T-cell (primary cell): ENCODE data around the gene LAIR1. TPM values are rescaled to one million over a fixed set of nuclear protein-coding genes. Genes with fewer than 3 reads are reported as not detected.

Experiments
- ATAC-seq, 4 experiments: fragments of 200-7000 bp in 3 of 4; fragments of 150-1000 bp in 1 of 4; cut with Tn5 transposase; replicated peaks in 1 of 4; 1 replicate in 3 of 4; 2 replicates in 1 of 4; pipeline ENCODE4 v1.10.0; 2021; ENCODE audit warnings: moderate library complexity in 3 of 4, mild to moderate bottlenecking in 2 of 4, moderate number of reproducible peaks in 1 of 4
- CTCF ChIA-PET, 2 donors: fragments of 300-600 bp; sonication (Branson Sonifier 250); formaldehyde crosslinking; loops; one replicate each; lab custom pipeline; 2022; ENCODE audit warnings: antibody characterized with exemption in 2 of 2; lab: Charles Lee
- POLR2A ChIA-PET, 2 donors: fragments of 300-600 bp; sonication (Branson Sonifier 250); formaldehyde crosslinking; loops; one replicate each; lab custom pipeline; 2022; ENCODE audit warnings: antibody characterized with exemption in 2 of 2; lab: Charles Lee
- DNase-seq, 35 experiments: peaks; one replicate each; pipeline versions ENCODE4 v3.0.0 to v3.0.0-alpha.2; 2013 to 2023
- H3K27ac ChIP-seq: one replicate; pipeline ENCODE4 v1.5.1; 2013; ENCODE audit warnings: low read length
- H3K27me3 ChIP-seq, 2 experiments: replicated peaks in 1 of 2; 1 replicate in 1 of 2; 2 replicates in 1 of 2; pipeline versions ENCODE4 v1.6.1 to v1.7.0; 2013; ENCODE audit warnings: low read length in 1 of 2, mixed read lengths in 1 of 2; ENCODE audit not compliant: control insufficient read depth in 2 of 2, insufficient read depth in 2 of 2; ENCODE audit errors: extremely low read depth in 1 of 2
- H3K36me3 ChIP-seq, 2 donors: 1 replicate in 1 of 2; 2 replicates in 1 of 2; pipeline versions ENCODE4 v1.6.1 to v1.7.0; 2013; ENCODE audit warnings: low read length in 1 of 2; ENCODE audit not compliant: control insufficient read depth in 2 of 2, insufficient read depth in 1 of 2; ENCODE audit errors: extremely low read depth in 1 of 2
- H3K4me1 ChIP-seq, 2 experiments: 1 replicate in 1 of 2; 2 replicates in 1 of 2; pipeline versions ENCODE4 v1.6.1 to v1.7.0; 2013; ENCODE audit warnings: low read length in 2 of 2, mixed read lengths in 1 of 2; ENCODE audit not compliant: insufficient read depth in 2 of 2, control insufficient read depth in 1 of 2; ENCODE audit errors: extremely low read depth in 1 of 2
- H3K4me3 ChIP-seq, 2 donors: 1 replicate in 1 of 2; 2 replicates in 1 of 2; pipeline versions ENCODE4 v1.5.1 to v1.7.0; 2013; ENCODE audit warnings: mild to moderate bottlenecking in 2 of 2, low read length in 1 of 2, moderate library complexity in 1 of 2; ENCODE audit not compliant: control insufficient read depth in 1 of 2; ENCODE audit errors: extremely low read depth in 1 of 2
- H3K9me3 ChIP-seq: 2 replicates; pipeline ENCODE4 v1.7.0; 2013
- H3K27ac Mint-ChIP-seq, 2 donors: one replicate each; pipeline ENCODE4 v1.8.0; 2020 to 2021; ENCODE audit warnings: mild to moderate bottlenecking in 2 of 2, mixed read lengths in 2 of 2
- H3K27me3 Mint-ChIP-seq, 2 donors: one replicate each; pipeline ENCODE4 v1.8.0; 2021 to 2022; ENCODE audit warnings: mixed read lengths in 2 of 2
- H3K36me3 Mint-ChIP-seq: one replicate; pipeline ENCODE4 v1.8.0; 2021; ENCODE audit warnings: mixed read lengths
- H3K4me1 Mint-ChIP-seq, 3 donors: one replicate each; pipeline ENCODE4 v1.8.0; 2020 to 2022; ENCODE audit warnings: mixed read lengths in 3 of 3, mild to moderate bottlenecking in 1 of 3
- H3K4me3 Mint-ChIP-seq, 3 donors: one replicate each; pipeline ENCODE4 v1.8.0; 2020 to 2022; ENCODE audit warnings: mild to moderate bottlenecking in 3 of 3, mixed read lengths in 3 of 3, moderate library complexity in 3 of 3
- H3K9me3 Mint-ChIP-seq, 3 donors: one replicate each; pipeline ENCODE4 v1.8.0; 2020 to 2022; ENCODE audit warnings: mixed read lengths in 3 of 3
- WGBS: methylation state at CpG from one replicate; pipeline ENCODE4 v1.1.5; 2013; ENCODE audit warnings: missing lambda C conversion rate; ENCODE audit not compliant: insufficient coverage; 5-methylcytosine and 5-hydroxymethylcytosine counted together
- total RNA-seq, 35 experiments: library from RNA in 6 of 35; stranded (reverse) in 6 of 35; fragments of 120-200 nt in 1 of 35; gene quantifications; one replicate each; pipeline versions ENCODE4 v1.2.1 to v1.2.4 and lab custom pipeline; 2013 to 2026

Gene LAIR1
- total RNA-seq, 5 donors from 2014 or later (not counting 1 experiment from before 2014, with no cell fraction given) = 40.2 to 66.0 (median 59.7) TPM

- Mint-ChIP-seq H3K4me3 (no peak overlapping the region), H3K36me3 (no peaks in the 10 kb centered on the region), H3K27ac (no peak overlapping the region), H3K4me1 (peaks cover 39 to 42% (median 40%) of the 10 kb centered on the region in 3 donors), H3K9me3 (no peaks in the 10 kb centered on the region), H3K27me3 (peaks cover 3 to 8% of the 10 kb centered on the region in 2 donors)
- no peak overlapping the region for H3K4me3 ChIP-seq
- H3K4me1 ChIP-seq = peaks cover 24 to 32% of the 10 kb centered on the region in 2 experiments
- 89% methylated on average over 3 of the region's 5 CpGs for WGBS
- CTCF ChIA-PET = interaction anchor here (0.6 to 2.2 kb wide), 10 partner anchors 13 to 194 kb away, joined by 3 to 8 read pairs (median 4); partner anchors contain the start of gene LAIR1 (in 1 of the 2)
- POLR2A ChIA-PET = no interaction called here
- H3K36me3 ChIP-seq = no peaks in the 10 kb centered on the region
- ATAC-seq (no peak), DNase-seq (no peak)
- no peaks in the 10 kb centered on the region for H3K9me3 ChIP-seq
- peaks cover 0 to 31% of the 10 kb centered on the region in 2 experiments for H3K27me3 ChIP-seq
- no peak overlapping the region for H3K27ac ChIP-seq
These were observed 27.4 kb upstream of the LAIR1 start for GRCh38 chr19:54392105-54392504.

- H3K36me3 Mint-ChIP-seq = no peaks in the 10 kb centered on the region
- Histone ChIP-seq H3K27me3 (peaks cover 0 to 27% of the 10 kb centered on the region in 2 experiments), H3K4me3 (no peak overlapping the region), H3K27ac (no peak overlapping the region), H3K4me1 (peaks cover 24 to 32% of the 10 kb centered on the region in 2 experiments), H3K36me3 (no peaks in the 10 kb centered on the region), H3K9me3 (no peaks in the 10 kb centered on the region)
- no peak overlapping the region for H3K4me3 Mint-ChIP-seq
- ChIA-PET CTCF (interaction anchor here (0.6 to 2.2 kb wide), 15 partner anchors 13 to 296 kb away, joined by 3 to 10 read pairs (median 5); partner anchors contain the start of gene LAIR1 (in 1 of the 2)), POLR2A (interaction anchor here in 1 of 2 donors (0.6 kb wide), 1 partner anchor 939 kb away, joined by 5 read pairs; no protein-coding TSS in a partner anchor)
- no peaks in the 10 kb centered on the region for H3K9me3 Mint-ChIP-seq
- peaks cover 39 to 45% (median 40%) of the 10 kb centered on the region in 3 donors for H3K4me1 Mint-ChIP-seq
- peaks cover 3 to 6% of the 10 kb centered on the region in 2 donors for H3K27me3 Mint-ChIP-seq
- 54% methylated on average over 4 of the region's 4 CpGs for WGBS
- no peak for ATAC-seq
- no peak for DNase-seq
- H3K27ac Mint-ChIP-seq = no peak overlapping the region
These were observed 26.9 kb upstream of the LAIR1 start for GRCh38 chr19:54391589-54392061.

- Histone ChIP-seq H3K4me3 (no peak overlapping the region), H3K27me3 (peaks cover 0 to 25% of the 10 kb centered on the region in 2 experiments), H3K9me3 (no peaks in the 10 kb centered on the region), H3K4me1 (peaks cover 24 to 32% of the 10 kb centered on the region in 2 experiments), H3K27ac (no peak overlapping the region), H3K36me3 (no peaks in the 10 kb centered on the region)
- peak; percentile 13 to 89 (median 56) for DNase-seq
- WGBS = 88% methylated on average over 5 of the region's 7 CpGs
- Mint-ChIP-seq H3K4me1 (peaks cover 39 to 45% (median 40%) of the 10 kb centered on the region in 3 donors), H3K4me3 (peak overlapping the region in 1 of 3 donors; percentile 62), H3K9me3 (no peaks in the 10 kb centered on the region), H3K27me3 (peaks cover 2 to 3% of the 10 kb centered on the region in 2 donors), H3K36me3 (no peaks in the 10 kb centered on the region), H3K27ac (peak overlapping the region; percentile 73 to 82)
- ChIA-PET CTCF (interaction anchor here (0.6 to 2.2 kb wide), 13 partner anchors 12 to 578 kb away, joined by 3 to 10 read pairs (median 5); partner anchors contain the start of gene LAIR1 (in 1 of the 2)), POLR2A (interaction anchor here in 1 of 2 donors (0.6 to 0.7 kb wide), 2 partner anchors 36 to 940 kb away, joined by 3 to 5 read pairs; no protein-coding TSS in a partner anchor)
- peak in 1 of 4 experiments; percentile 24 for ATAC-seq
These were observed 26.3 kb upstream of the LAIR1 start for GRCh38 chr19:54390942-54391577.

GRCh38 chr19:54389553-54389952 lies 24.8 kb upstream of the LAIR1 start:
- ATAC-seq = no peak
- peaks cover 24 to 32% of the 10 kb centered on the region in 2 experiments for H3K4me1 ChIP-seq
- Mint-ChIP-seq H3K4me3 (peak overlapping the region in 2 of 3 donors; percentile 85 to 88), H3K27ac (peak overlapping the region; percentile 91 to 96), H3K9me3 (no peaks in the 10 kb centered on the region), H3K36me3 (no peaks in the 10 kb centered on the region), H3K4me1 (peaks cover 40 to 55% (median 43%) of the 10 kb centered on the region in 3 donors), H3K27me3 (peaks cover 0 to 2% of the 10 kb centered on the region in 2 donors)
- H3K27ac ChIP-seq = no peak overlapping the region
- ChIA-PET POLR2A (no interaction called here), CTCF (interaction anchor here in 1 of 2 donors (1.4 to 2.0 kb wide), 2 partner anchors 18 to 33 kb away, joined by 4 to 6 read pairs; no protein-coding TSS in a partner anchor)
- DNase-seq = no peak
- no CpG with 5 or more reads among the region's 4 CpGs for WGBS
- H3K4me3 ChIP-seq = no peak overlapping the region
- no peaks in the 10 kb centered on the region for H3K36me3 ChIP-seq
- peaks cover 0 to 16% of the 10 kb centered on the region in 2 experiments for H3K27me3 ChIP-seq
- no peaks in the 10 kb centered on the region for H3K9me3 ChIP-seq

- peak overlapping the region; percentile 91 to 96 for H3K27ac Mint-ChIP-seq
- peaks cover 0 to 2% of the 10 kb centered on the region in 2 donors for H3K27me3 Mint-ChIP-seq
- peak overlapping the region; percentile 49 to 65 for H3K4me3 ChIP-seq
- ChIA-PET POLR2A (interaction anchor here in 1 of 2 donors (0.7 kb wide), 1 partner anchor 15 kb away, joined by 4 read pairs; no protein-coding TSS in a partner anchor), CTCF (interaction anchor here in 1 of 2 donors (0.7 to 1.7 kb wide), 8 partner anchors 10 to 64 kb away, joined by 3 to 7 read pairs (median 4); no protein-coding TSS in a partner anchor)
- no peak for ATAC-seq
- H3K9me3 Mint-ChIP-seq = no peaks in the 10 kb centered on the region
- H3K4me1 ChIP-seq = peaks cover 24 to 32% of the 10 kb centered on the region in 2 experiments
- H3K36me3 Mint-ChIP-seq = no peaks in the 10 kb centered on the region
- no peaks in the 10 kb centered on the region for H3K9me3 ChIP-seq
- peaks cover 0 to 16% of the 10 kb centered on the region in 2 experiments for H3K27me3 ChIP-seq
- H3K27ac ChIP-seq = peak overlapping the region; percentile 55
- peak overlapping the region; percentile 85 to 88 (median 86) for H3K4me3 Mint-ChIP-seq
- WGBS = 5% methylated on average over 4 of the region's 9 CpGs
- peaks cover 40 to 55% (median 43%) of the 10 kb centered on the region in 3 donors for H3K4me1 Mint-ChIP-seq
- peak in 1 of 35 experiments; percentile 29 for DNase-seq
- no peaks in the 10 kb centered on the region for H3K36me3 ChIP-seq
These were observed 24.0 kb upstream of the LAIR1 start for GRCh38 chr19:54388802-54389139.
